ENCODE results near the gene NTF3. TPM values are rescaled to one million over a fixed set of nuclear protein-coding genes. Genes with fewer than 3 reads are reported as not detected.

The NTF3 gene
- total and polyA plus RNA-seq, 9 donors = 3.2 to 15.9 (median 9.4) TPM

GRCh38 chr12:5439788-5440300, 7.9 kb downstream of the NTF3 start:
- Histone ChIP-seq H3K36me3 (no peaks in the 10 kb centered on the region), H3K9me3 (no peaks in the 10 kb centered on the region), H3K27me3 (no peaks in the 10 kb centered on the region), H3K27ac (no peak overlapping the region), H3K4me3 (no peak overlapping the region), H3K4me1 (ENCODE audit: insufficient read depth) (peaks cover 18% of the 10 kb centered on the region)
- TF ChIP-seq CTCF (IDR thresholded peaks at IDR 0.05) = no peak
- no peak for DNase-seq
- intact Hi-C loops (cut with DNase I) = no loop called here

- TF ChIP-seq POLR2A (IDR thresholded peaks at IDR 0.05) (no peak), CTCF (IDR thresholded peaks at IDR 0.05) (no peak), EP300 (IDR thresholded peaks at IDR 0.05) (no peak)
- Histone ChIP-seq H3K27me3 (no peaks in the 10 kb centered on the region), H3K4me1 (ENCODE audit: insufficient read depth) (peaks cover 12% of the 10 kb centered on the region), H3K4me3 (no peak overlapping the region), H3K36me3 (no peaks in the 10 kb centered on the region), H3K27ac (no peak overlapping the region), H3K9me3 (no peaks in the 10 kb centered on the region)
- no peak for DNase-seq
- WGBS, 3 donors = 90 to 96% (median 90%) methylated on average over 7 of the region's 7 CpGs
- intact Hi-C loops (cut with DNase I) = no loop called here
Observed at GRCh38 chr12:5440978-5441377, 9.1 kb downstream of the NTF3 start.

GRCh38 chr12:5441497-5442236, 9.8 kb downstream of the NTF3 start:
- Histone ChIP-seq H3K4me3 (no peak overlapping the region), H3K9me3 (no peaks in the 10 kb centered on the region), H3K36me3 (no peaks in the 10 kb centered on the region), H3K4me1 (ENCODE audit: insufficient read depth) (peaks cover 12% of the 10 kb centered on the region), H3K27ac (no peak overlapping the region), H3K27me3 (no peaks in the 10 kb centered on the region)
- DNase-seq = no peak
- 73 to 85% (median 80%) methylated on average over 10 of the region's 10 CpGs for WGBS, 3 donors
- intact Hi-C loops (cut with DNase I) = no loop called here
- TF ChIP-seq POLR2A (IDR thresholded peaks at IDR 0.05) (no peak), EP300 (IDR thresholded peaks at IDR 0.05) (no peak), CTCF (IDR thresholded peaks at IDR 0.05) (no peak)

GRCh38 chr12:5442251-5443006, 10.5 kb downstream of the NTF3 start:
- intact Hi-C loops (cut with DNase I) = no loop called here
- no peaks in the 10 kb centered on the region for H3K27me3 ChIP-seq

More at GRCh38 chr12:5442251-5443006, 10.5 kb downstream of the NTF3 start:
- Histone ChIP-seq H3K4me3 (no peak overlapping the region), H3K4me1 (ENCODE audit: insufficient read depth) (peaks cover 9% of the 10 kb centered on the region), H3K27ac (no peak overlapping the region), H3K9me3 (no peaks in the 10 kb centered on the region), H3K36me3 (no peaks in the 10 kb centered on the region)
- TF ChIP-seq EP300 (IDR thresholded peaks at IDR 0.05) = no peak
- no peak for TF ChIP-seq POLR2A (IDR thresholded peaks at IDR 0.05)
- peak in 1 of 3 donors; percentile 16 for TF ChIP-seq CTCF (IDR thresholded peaks at IDR 0.05)
- no peak for DNase-seq
- WGBS, 3 donors = 61 to 72% (median 71%) methylated on average over 11 of the region's 11 CpGs
